ENCODE results near the gene MORN5.
A peak's percentile ranks its signal among the peaks of the same experiment; 100 is the strongest.

- TF ChIP-seq, protein P1, sequence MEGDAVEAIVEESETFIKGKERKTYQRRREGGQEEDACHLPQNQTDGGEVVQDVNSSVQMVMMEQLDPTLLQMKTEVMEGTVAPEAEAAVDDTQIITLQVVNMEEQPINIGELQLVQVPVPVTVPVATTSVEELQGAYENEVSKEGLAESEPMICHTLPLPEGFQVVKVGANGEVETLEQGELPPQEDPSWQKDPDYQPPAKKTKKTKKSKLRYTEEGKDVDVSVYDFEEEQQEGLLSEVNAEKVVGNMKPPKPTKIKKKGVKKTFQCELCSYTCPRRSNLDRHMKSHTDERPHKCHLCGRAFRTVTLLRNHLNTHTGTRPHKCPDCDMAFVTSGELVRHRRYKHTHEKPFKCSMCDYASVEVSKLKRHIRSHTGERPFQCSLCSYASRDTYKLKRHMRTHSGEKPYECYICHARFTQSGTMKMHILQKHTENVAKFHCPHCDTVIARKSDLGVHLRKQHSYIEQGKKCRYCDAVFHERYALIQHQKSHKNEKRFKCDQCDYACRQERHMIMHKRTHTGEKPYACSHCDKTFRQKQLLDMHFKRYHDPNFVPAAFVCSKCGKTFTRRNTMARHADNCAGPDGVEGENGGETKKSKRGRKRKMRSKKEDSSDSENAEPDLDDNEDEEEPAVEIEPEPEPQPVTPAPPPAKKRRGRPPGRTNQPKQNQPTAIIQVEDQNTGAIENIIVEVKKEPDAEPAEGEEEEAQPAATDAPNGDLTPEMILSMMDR (conservative IDR thresholded peaks at IDR 0.05 in 1 of 2, IDR thresholded peaks at IDR 0.05 in 1 of 2; ENCODE audit: low read depth in 1 of 2, low read length in 2 of 2): no peak
- TF ChIP-seq EZH2 (IDR thresholded peaks at IDR 0.05; ENCODE audit: low read length, missing control alignments): peak; percentile 52
Observed at GRCh38 chr9:122215663-122216062, 56.0 kb downstream of the MORN5 start.

Measured in fibroblast of lung (primary cell).